Measurements from ENCODE around the gene HDLBP.
"Not testable (repeated sequence)": the region's sequence is repeated elsewhere in the genome, so short reads cannot be mapped to it uniquely, and the experiment has no call there.

The HDLBP gene

DNA sequence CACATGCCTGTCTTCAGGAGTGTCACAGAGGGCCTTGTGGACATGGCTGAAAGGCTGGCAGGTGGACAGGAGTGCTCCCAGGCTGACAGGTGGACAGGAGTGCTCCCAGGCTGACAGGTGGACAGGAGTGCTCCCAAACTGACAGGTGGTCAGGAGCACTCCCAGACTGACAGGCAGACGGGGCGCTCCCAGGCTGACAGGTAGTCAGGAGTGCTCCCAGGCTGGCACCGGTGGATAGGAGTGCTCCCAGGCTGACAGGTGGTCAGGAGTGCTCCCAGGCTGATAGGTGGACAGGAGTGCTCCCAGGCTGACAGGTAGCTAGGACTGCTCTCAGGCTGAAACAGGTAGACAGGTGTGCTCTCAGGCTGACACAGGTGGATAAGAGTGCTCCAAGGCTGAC, 110.4 kb downstream of the HDLBP start:
- DNase-seq: no peak

DNA sequence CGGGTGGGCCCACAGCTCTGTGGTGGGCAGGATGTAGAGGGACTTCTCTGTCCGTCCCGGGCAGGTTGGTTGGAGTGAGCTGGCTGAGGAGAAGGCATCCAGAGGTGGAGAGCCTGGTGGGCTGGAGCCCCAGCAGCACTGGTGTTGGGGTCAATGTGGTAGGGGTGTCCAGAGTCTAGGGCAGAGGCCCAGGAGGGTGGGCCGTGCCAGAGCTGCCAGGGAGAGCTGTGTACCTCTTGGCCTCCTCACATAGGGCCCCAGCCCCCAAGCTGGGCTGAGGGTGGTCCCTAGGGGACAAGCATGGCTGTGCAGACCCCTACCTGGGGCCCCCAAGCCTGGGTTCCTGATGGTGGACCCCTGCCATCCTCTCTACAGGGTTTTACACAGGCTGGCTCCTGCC, 111.0 kb downstream of the HDLBP start:
- no peak for DNase-seq

DNA sequence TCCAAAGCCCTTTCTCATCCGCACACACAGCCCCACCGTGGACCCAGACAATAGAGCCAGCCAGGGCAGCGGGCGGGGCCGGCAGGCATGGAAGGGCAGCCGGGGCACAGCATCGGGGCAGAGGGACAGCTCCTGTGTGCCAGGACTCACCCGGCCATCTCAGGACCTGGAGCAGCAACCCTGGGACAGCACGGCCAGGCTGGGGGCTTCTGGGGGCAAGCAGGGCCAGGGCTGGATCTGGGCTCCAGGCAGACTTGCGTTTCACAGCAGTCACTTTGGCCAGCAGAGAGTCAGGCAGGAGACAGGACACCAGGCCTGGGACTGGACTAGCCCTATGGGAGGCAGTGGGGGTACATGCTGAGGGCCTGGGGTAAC, 111.5 kb downstream of the HDLBP start:
- no peak for DNase-seq

DNA sequence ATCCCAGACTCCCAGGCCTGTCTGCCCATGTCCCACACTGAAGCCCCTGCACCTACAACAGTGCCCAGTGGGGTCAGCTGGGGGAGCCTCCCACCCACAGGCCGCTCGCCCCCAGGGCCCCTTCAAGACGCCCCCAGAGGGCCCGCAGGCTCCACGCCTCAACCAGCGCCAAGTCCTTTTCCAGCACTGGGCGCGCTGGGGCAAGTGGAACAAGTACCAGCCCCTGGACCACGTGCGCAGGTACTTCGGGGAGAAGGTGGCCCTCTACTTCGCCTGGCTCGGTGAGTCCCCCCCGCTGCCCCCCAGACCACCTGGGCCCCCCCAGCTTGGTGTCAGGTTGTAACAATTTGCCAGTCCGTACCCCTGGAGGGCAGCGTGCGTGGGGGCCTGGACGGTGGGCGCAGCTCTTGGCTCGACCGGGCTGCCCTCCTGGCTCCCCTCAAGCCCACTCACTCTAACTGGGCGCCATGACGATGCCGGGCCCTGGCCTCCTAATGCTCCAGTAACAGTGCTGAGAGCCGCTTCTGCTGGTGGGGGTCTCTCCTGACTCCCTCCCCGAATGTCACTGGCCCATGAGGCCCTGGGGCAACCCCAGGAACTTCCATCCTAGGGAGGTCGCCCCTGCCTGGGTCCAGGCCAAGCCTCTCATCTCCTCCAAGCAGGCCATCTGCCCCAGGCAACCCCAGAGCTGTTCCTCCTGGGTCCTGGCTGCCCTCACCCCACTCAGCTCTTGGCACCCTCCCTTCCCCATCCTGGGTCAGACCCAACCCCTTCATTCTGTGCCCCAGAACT, 112.1 kb downstream of the HDLBP start:
- no peak for DNase-seq

DNA sequence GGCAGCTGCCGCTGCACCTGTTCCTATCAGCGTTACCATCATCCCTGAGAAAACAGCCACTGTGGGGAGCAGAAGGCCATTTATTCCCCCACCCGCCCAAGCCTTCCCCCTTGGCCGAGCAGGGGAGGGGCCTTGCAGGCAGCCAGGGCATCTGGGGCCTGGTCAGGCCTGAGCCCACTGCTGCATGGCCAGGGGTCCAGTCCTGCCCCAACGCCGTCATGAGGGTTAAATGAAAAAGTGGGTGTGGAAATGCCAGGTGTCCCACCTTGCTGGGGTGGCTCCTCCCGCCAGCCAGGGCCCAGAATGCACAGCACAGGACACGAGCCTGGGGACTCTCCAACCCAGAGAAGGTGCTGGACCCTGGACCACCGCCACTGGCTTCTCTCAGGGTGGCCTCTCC, 112.8 kb downstream of the HDLBP start:
- DNase-seq: no peak

GRCh38 chr2:241202268-241202585, 113.2 kb downstream of the HDLBP start:
- no peak for DNase-seq

DNA sequence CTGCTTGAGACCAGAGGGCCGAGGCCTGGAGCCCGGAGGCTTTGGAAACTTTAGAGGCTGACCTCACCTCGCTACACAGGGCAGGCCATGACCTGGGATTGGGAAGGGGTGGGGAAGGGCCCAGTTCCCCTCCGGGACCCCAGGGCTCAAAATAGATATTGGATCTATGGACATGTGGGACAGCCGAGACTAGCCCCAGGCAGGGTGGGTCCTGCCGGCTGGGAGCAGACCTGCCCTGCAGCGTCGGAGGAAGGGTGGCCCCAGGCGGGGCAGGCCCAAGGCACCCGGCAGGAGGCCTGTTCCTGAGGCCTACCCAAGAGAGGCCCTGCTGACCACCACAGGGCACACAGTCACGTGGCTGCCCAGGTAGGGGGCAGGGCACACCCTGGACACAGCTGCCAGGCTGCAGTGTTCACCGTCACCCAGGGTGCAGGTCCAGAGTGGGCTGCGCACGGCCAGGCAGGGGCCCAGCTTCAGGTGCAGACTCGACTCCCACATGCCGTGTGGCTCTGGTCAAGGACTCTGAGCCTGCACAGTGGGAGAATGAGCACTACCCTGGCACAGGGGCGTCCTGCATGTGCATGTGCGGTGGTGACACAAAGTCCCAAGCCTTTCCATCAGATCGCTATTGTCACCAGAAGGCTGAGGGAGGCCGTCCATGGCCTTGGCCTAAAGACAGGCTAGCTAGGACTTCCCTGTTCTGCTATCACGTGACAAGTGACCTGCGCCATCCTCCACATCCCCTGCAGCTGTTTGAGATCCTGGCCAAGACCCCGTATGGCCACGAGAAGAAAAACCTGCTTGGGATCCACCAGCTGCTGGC, 113.8 kb downstream of the HDLBP start:
- no peak for DNase-seq

GRCh38 chr2:241200822-241201395, 114.6 kb downstream of the HDLBP start:
- no peak for DNase-seq

- DNase-seq: no peak
These were observed 115.3 kb downstream of the HDLBP start for GRCh38 chr2:241199897-241200821.

DNA sequence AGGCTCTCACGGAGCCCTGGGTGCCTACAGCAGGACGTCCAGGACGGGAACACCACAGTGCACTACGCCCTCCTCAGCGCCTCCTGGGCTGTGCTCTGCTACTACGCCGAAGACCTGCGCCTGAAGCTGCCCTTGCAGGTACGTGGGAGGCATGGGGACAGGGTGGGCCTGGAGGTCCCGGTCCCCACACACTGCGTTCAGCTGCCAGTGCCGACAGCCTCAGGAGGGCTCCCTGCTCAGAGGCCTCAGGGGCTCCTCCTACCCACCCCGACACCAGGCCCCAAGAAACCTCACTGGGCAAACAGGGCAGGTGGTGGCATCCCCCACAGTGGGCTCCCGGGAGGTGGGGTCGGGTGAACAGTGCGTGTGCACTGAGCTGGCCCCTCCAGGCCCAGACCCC, 116.2 kb downstream of the HDLBP start:
- DNase-seq: no peak

DNA sequence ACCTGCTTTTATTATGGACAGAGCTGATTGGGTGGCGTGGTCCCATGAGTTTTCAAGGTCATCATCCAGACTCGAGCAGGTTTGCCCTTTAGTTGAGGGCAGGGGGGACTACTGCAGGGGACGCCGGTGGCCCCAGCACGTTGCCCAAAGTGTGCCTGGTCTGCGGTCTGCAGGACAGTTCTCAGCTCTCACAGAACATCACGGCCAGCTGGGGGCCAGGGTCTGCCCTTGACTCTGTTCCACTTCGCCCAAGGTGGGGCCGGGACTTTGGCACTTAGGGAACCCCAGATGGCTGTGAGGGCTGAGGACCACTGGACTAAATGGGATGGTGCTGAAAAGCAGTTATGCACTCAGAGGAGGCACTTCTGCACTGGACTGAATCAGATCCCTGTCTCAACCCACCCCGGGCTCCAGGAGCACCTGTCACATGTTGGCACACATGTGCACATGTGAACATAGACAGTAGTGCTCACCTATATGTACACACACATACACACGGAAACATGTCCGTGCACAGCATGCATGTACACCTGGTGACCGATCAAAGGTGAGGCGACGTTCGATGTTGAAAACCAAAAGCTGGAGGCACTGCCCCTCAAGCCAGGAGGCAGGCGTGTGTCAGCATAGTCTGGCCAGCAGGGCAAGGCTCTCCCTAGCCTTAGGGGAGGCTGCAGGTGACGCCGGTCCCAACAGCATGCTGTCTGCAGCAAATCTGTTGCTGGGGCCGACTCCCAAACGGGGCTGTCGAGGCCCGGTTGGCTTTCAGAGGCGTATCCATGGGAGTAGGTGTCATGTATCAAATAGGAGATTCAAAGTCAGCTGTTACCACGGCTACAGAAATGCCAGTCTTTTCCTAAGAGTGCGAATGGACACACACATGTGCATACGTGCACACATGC, 116.8 kb downstream of the HDLBP start:
- no peak for DNase-seq

GRCh38 chr2:241197947-241198346, 117.5 kb downstream of the HDLBP start:
- no peak for DNase-seq

GRCh38 chr2:241197246-241197645, 118.2 kb downstream of the HDLBP start:
- DNase-seq: not testable (repeated sequence)

- DNase-seq: no peak
These were observed 119.9 kb downstream of the HDLBP start for GRCh38 chr2:241195506-241196130.

DNA sequence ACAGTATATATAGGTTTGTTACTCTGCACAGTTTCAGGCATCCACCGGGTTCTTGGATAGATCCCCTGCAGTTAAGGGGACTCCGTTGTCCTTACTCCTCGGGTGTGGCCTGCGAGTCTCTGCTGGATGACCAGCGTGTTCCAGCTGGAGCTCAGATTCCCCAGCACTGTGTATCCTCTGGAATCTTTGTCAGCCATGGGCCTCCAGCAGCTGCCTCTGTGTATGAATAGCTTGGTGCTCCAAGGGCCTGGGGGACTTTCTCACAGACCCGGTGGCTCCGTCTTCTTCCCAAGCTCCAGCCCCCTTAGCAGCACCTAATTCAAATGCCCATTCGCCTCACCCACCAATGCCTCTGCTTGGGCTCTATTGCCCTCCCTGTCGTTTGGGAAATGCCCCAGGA, 120.7 kb downstream of the HDLBP start:
- no peak for DNase-seq

DNA sequence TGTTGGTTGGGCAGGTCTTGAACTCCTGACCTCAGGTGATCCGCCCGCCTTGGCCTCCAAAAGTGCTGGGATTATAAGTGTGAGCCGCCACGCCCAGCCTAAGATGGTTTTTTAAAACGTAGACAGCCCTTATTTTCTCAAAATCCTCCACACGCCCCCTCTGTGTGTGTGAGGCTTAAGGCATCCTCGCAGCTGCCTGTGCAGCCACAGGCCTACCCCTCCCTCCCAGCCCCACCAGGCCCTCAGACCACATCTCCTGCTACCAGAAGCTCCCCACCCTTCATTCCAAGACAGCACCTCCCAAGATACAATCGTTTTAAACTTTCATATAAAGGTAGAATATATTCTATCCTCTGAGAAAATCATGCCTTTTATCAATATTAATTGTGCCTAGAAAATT, 122.2 kb downstream of the HDLBP start:
- no peak for DNase-seq

DNA sequence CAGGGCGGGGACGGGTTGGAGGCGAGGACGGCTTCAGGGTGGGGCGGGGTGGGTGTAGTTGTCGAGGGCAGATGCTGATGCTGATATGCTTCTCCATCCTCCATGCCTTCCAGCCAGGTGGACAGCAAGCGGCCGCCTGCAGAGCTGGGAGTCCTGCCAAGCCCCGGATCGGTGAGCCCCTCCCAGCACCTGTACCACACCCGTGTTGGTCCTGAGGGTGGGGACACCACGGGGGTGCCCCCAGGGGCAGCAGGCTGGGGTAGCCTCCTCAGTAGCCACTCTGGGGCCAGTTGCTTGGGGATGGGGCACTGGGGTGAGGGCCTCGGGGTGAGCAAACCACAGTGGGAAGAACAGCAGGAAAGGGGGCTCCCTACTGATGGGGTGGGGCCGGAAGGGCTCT, 124.4 kb downstream of the HDLBP start:
- DNase-seq: no peak

- no peak for DNase-seq
These were observed 125.0 kb downstream of the HDLBP start for GRCh38 chr2:241190291-241190981.

DNA sequence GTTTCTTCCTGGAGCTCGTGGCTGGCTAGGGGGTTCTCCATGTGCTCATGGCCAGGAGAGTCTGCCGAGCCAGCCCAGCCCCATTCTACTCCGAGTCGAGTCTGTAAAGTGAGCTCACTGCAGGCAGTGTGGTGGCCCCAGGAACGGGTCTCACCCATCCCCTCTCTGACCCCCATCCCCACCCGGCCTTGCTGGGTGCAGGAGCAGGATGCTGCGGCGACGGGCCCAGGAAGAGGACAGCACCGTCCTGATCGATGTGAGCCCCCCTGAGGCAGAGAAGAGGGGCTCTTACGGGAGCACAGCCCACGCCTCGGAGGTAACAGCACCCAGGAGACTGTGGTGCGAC, 125.6 kb downstream of the HDLBP start:
- DNase-seq: no peak

GRCh38 chr2:241189093-241189855, 126.2 kb downstream of the HDLBP start:
- no peak for DNase-seq

All from activated CD4-positive, alpha-beta T cell treated with anti-CD3 and anti-CD28 coated beads, Interleukin-2, amount 50 U/mL, for 1 hour (primary cell).